GM19324 (cell line): ENCODE data around the gene POLA1.

Experiments
- ATAC-seq: cut with Tn5 transposase; IDR thresholded peaks from one replicate; pipeline ENCODE4 v1.9.1; 2021; ENCODE audit warnings: mild to moderate bottlenecking, moderate library complexity; ENCODE audit not compliant: unreplicated experiment, low FRiP score

POLA1 gene

DNA sequence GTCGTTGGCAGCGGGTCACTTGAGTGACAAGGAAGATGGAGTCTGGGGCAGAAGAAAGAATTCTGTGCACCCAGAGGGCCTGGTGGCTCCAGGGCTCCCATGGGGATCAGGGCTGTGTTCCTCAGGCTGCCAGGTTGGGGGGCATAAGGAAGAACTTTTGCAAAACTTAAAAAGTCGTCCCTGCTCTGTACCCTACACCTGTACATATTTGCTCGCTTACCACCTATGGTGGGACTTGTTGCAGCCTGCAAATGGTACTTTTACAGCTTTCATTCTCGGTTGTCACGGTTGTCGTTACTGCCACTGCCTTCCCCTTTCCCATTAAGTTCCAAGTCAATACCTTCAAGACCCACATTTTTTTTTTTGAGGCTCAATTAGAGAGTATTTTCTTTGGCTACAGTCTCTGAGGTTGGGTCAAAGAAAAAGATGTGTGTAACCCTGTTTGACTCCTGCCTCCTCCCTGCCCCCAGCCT is 312.9 kb downstream of the POLA1 start:
- ATAC-seq: no peak

GRCh38 chrX:25007059-25008053 is 313.6 kb downstream of the POLA1 start:
- ATAC-seq: no peak

GRCh38 chrX:25009407-25009806 is 315.7 kb downstream of the POLA1 start:
- no peak for ATAC-seq

DNA sequence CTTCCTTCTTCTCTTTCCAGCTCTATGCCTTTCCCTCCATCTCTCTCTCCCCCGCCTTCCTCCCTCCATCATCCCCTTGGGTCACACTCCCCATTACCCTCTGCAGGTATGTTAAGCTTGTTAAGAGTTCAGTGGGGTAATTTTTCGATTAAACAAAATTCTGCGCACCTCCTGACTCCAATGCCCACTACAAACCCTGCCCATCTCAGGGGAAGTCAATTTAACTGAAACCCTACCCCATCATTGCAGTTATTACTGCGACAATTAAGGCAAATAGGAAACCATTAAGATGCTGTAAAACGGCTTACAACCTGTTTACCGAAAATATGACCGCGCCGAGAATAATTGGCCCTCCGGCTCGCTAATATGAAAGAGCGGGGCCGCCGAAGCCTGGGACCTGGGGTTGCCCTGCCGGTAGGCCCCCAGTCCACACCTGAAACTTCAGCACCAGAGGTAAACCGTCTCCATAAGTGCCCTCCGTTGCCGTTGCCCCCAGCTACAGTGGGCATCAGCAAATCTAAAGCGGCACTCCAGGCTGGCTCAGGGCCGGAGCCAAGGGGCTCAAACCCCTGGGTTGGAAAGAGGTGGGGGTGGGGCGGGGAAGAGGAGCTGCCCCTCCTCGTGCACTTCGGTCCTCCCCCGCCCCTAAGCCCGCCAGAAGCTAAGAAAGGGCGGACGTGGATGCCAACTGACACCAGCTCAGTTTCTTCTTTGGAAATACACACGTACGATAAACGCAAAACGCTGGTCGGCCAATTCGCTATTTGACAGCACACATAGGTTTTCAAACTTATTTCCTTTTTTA is 317.3 kb downstream of the POLA1 start:
- ATAC-seq: no peak

DNA sequence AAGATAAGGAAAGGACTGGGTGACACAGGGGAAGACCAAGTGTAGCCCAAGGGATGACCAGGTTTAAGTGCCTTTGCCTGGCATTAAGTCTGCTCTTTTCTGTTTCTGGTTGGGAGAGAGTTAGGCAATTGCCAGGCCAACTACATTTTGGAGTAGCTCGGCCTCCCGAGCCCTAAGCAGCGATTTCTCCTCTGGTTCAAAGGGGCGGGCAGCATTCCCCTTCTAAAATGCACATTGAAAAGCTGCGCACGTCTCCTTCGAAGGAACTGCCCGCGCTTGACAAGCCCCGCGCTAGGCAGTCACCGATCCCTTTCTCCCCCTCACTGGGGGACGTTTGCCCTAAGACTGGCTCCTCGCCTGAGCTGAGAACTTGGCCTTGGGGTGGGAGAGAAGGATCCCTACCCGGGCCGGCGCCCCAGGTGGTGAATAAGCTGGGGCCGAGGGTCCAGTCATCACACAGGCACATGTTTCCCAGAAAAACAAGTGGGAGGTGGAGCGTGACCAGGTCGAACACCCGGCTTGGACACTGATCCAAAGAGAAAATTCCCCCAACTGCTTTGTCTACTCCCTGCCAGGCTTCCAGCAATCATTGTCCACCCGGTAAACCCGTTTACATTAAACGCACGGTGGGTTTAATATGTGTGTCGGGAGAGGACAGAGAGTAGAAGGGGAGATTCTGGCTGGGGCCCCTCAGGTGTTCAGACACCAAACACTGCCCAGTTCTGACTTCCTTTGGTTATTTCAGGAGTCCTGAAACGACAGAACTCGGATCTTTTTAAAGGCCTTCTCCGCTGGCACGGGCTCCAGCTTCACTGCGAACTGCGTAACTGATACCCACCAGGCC is 318.1 kb downstream of the POLA1 start:
- ATAC-seq: no peak

GRCh38 chrX:25012433-25012735 is 318.7 kb downstream of the POLA1 start:
- no peak for ATAC-seq

DNA sequence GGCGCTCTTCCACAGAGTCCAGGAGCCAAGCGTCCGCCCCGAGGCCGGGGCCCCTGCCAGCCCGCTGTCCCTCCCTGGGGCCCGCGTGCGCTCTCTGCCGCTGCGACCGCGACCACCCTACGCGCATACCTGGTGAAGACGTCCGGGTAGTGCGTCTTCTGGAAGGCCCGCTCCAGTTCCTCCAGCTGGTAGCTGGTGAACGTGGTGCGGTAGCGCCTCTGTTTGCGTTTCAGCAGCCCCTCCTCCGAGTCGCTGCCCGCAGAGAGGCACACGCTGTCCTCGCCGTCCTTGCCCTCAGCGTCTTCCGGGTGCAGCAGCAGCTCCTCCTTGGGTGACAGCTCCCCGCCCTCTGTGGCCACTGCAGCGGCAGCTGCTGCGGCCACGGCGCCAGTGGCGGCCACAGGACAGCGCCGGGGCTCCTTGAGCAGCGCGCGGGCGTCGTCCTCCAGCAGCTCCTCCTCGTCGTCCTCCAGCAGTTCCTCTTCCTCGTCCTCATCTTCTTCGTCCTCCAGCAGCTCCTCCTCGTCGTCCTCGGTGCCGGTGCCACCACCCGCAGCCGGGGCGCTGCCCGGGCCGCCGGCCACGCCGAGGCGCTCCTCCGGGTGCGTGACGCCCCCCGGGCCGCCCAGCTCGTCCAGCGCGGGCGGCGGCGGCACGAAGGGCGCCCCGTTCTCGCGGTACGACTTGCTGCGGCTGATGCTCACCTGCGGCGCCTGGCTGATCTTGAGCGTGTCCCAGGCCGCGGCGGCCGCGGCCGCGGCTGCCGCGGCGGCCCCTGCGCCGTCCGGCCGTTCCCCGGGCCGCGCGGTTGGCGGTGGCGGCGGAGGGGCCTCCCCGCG is 319.3 kb downstream of the POLA1 start:
- ATAC-seq: no peak

DNA sequence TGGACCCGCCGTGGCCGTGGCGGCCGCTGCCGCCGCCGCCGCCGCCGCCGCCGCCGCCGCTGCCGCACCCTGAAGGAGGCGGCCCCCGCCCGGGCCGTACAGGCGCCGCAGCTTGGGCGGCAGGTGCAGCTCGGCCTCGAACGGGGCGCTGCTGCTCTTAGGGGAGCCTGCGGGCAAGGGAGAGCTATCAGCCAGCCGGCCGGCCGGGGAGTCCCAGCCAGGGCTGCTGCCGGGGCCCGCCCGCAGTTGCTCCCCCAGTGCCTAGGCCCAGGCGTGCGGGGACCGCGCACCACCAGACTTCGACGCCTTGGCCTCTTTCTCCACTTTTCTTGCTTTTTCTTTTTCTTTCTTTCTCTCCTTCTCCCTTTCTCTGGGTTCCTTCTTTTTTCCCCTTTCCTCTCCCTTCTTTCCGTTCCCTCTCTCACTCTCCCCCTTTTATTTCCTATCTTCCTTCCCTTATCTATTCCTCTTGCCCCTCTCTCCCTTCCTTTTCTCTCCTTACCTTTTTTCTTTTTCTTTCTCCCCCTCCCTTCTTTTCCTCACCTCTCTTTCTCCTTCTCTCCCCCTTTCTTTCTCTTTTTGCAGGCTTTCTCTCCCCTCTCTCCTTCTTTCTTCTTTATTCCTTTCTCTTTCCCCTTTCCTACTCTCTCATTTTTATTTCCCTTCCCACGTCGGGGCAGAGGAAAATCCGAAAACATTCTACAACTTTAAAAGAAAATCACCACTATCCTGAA is 320.1 kb downstream of the POLA1 start:
- ATAC-seq: no peak

DNA sequence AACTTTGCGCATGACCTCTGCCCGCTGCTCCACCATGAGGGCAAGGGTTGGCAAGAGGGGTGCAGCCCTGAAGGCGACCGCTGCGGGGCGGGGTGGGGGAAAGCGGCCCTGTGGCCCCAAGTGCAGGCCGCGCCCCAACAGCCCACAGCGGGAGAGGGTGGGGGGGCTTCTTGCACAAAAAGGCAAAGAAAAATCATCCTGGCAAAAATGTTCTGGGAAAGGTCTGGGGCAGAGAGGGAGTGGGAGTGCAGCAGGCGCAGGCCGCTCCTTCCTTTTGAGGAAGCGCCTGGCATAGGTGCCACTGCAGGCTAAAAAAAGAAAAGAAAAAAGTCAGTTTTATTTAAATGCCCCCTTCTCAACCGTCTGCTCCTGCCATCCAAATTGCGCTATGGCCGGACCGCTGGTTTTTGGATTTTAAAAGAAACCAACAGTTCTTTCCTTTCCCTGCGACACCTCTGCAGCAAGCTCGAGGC is 320.7 kb downstream of the POLA1 start:
- no peak for ATAC-seq

DNA sequence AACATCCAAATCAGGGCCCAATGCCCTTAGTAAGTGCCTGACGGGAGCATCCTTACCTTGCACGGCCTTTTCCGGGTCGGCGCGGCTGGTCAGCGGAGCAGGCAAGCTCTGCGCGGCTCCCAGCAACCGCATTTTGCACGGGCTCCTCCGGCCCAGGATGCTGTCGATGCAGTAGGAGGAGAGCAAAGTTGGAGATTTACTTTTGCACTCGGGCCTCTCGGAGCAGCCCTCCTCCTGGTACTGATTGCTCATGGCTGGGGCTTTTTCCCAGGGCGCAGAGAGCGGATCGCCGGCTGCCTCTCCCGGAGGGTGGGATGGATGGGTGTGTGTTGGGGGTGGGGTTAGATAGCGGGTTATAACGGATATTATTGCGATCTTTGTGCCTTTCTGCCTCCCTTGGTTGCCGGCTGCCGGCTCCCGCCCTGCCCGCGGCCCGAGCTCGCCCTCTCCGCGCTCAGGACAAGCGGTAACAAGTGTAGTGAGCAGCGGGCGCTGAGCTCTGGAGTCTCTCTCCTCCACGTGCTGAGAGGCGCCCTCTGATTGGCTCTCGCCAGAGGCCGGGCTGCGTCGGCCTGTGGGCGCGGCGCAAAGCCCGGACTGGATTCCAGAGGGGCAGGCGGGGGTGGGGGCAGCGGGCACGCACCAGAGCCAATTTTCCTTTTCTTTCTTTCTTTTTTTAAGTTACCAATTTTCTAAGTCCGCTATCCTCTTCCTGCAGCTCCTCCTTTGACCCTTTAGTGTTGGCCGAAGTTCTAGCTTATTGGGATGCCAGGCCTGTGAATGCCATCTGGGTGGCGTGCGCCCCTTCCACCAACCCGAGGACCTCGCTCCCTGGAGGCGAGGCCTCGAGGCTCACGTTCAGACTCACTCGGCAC is 322.0 kb downstream of the POLA1 start, which contains the start of gene ARX:
TSS of gene ARX (minus strand) at position 480 of the 875 bp plus-strand sequence. CDS start at position 252, 228 bp downstream.
- no peak for ATAC-seq

DNA sequence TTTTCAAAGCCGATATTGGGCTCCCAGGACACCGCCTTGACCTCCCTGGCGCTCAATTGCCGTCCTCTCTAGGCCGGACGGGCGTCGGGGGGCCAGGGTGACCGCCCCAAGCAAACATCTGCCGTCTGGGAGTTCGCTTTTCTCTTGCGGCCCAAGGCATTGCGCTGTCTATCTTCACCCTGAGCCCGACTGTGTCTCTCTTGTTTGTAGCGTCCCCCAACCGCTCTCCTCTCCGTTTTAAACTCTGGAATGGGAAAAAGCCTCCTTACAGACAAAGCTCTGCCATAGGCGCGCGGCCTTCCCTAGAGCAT is 322.6 kb downstream of the POLA1 start:
- no peak for ATAC-seq

DNA sequence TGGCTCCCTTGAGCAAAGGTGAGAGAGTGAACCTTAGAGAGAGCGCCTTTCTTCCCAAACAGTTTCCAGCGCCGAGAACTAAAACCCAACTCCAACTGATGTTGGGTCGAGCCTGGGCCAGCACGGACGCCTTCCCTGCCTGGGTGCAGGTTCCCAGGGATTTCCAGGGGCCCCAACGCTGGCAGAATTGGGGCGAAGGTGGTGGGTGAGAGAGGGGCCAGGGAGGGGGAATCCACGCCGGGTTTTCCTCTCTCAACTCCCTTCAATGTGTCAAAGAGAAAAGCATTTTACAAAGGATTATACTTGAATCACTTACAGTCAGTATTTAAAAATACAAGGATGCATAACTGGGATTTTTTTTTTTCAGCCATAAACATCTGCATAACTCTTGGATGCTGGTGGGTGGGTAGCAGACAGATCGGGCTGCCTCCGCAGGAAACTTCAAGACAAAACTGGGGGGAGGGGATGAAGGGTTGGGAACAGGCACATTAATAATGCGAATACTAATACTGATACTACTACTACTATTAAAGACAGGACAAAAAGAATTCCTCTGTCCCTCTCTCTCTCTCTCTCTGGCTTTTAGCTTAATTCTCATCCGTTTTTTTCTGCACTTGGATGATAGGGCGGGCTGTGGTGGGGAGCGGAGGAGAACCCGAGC is 323.4 kb downstream of the POLA1 start:
- ATAC-seq: no peak

DNA sequence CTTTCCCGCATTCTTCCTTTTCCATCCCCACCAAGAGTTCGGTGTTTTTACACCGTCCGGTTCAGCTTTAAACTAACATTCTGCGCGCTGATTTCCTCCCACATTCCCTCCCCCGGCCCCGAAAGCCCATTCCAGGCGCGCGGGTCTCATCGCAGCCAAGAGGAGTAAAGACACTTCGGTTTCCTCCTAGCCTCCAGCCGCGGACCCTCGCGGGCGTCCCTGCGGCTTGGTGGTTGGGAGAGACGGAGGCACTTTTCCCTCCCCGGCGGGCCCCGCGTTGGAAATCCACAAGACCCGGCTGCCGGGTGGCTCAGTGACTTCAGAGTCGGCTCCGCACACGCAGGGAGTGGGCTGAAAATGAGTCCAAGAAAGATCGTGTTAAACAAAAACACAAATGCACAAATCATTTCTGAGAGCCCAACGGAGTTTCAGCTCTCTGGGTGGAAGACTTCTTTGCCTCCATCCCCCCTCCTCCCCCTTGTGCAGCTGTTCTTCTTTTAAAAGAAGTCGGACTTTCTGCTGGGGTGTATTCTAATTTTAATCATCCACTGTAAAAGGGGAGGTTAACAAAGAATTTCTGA is 324.0 kb downstream of the POLA1 start:
- ATAC-seq: no peak

GRCh38 chrX:25018682-25019081 is 325.0 kb downstream of the POLA1 start:
- no peak for ATAC-seq

- ATAC-seq: no peak
Observed at GRCh38 chrX:25019707-25020390, 326.1 kb downstream of the POLA1 start.

GRCh38 chrX:25020391-25020904 is 326.7 kb downstream of the POLA1 start:
- no peak for ATAC-seq
